Activated CD8-positive, alpha-beta T cell treated with anti-CD3 and anti-CD28 coated beads for 36 hours (primary cell): ENCODE measurements around the gene SVIL. TPM values are rescaled to one million over a fixed set of nuclear protein-coding genes. Genes with fewer than 3 reads are reported as not detected.
"Not testable (repeated sequence)": the region's sequence is repeated elsewhere in the genome, so short reads cannot be mapped to it uniquely, and the experiment has no call there.

Experiments used
- ATAC-seq: fragments of 200-7000 bp; cut with Tn5 transposase; one replicate; pipeline ENCODE4 v1.10.0; 2021; ENCODE audit warnings: mild to moderate bottlenecking, moderate library complexity
- CTCF ChIA-PET: fragments of 350-600 bp; sonication (Branson Sonifier 250); formaldehyde crosslinking; loops from one replicate; lab custom pipeline; 2021; ENCODE audit warnings: antibody characterized with exemption; lab: Charles Lee
- POLR2A ChIA-PET: fragments of 350-600 bp; sonication (Branson Sonifier 250); formaldehyde crosslinking; loops from one replicate; lab custom pipeline; 2021; ENCODE audit warnings: antibody characterized with exemption; lab: Charles Lee
- DNase-seq: peaks from one replicate; pipeline ENCODE4 v3.0.0-alpha.2; 2020
- H3K27ac Mint-ChIP-seq: one replicate; pipeline ENCODE4 v1.8.0; 2021; ENCODE audit warnings: mild to moderate bottlenecking, mixed read lengths
- H3K27me3 Mint-ChIP-seq: one replicate; pipeline ENCODE4 v1.8.0; 2021; ENCODE audit warnings: mixed read lengths
- H3K36me3 Mint-ChIP-seq: one replicate; pipeline ENCODE4 v1.8.0; 2021; ENCODE audit warnings: low read depth, mixed read lengths
- H3K4me1 Mint-ChIP-seq: one replicate; pipeline ENCODE4 v1.8.0; 2021; ENCODE audit warnings: low read depth, mixed read lengths
- H3K4me3 Mint-ChIP-seq: one replicate; pipeline ENCODE4 v1.8.0; 2021; ENCODE audit warnings: mild to moderate bottlenecking, moderate library complexity, mixed read lengths
- H3K9me3 Mint-ChIP-seq: one replicate; pipeline ENCODE4 v1.8.0; 2021; ENCODE audit warnings: mixed read lengths
- CTCF ChIP-seq: fragments of 200-600 bp; IDR thresholded peaks from one replicate; pipeline ENCODE4 v1.8.0; 2022; ENCODE audit warnings: antibody characterized with exemption, mild to moderate bottlenecking
- intact Hi-C: fragments of 100-400 bp; cut with micrococcal nuclease; formaldehyde crosslinking; loops from one replicate; pipeline ENCODE4 v1.10.0; 2022
- total RNA-seq, 2 experiments: library from RNA; stranded (reverse); gene quantifications; one replicate each; pipeline ENCODE4 v1.2.3, GENCODE V29; 2021

SVIL gene
- total RNA-seq, 2 experiments from 2014 or later: 7.9 to 8.9 TPM

GRCh38 chr10:29618341-29619171, 16.2 kb downstream of the SVIL start:
- no peaks in the 10 kb centered on the region for H3K36me3 Mint-ChIP-seq
- no peaks in the 10 kb centered on the region for H3K9me3 Mint-ChIP-seq
- ChIA-PET POLR2A (interaction anchor here (0.8 kb wide), 1 partner anchor 27 kb away, joined by 4 read pairs; no protein-coding TSS in a partner anchor), CTCF (interaction anchor here (0.6 to 1.0 kb wide), 3 partner anchors 9 to 495 kb away, joined by 3 read pairs; no protein-coding TSS in a partner anchor)
- no peak overlapping the region for H3K27ac Mint-ChIP-seq
- ATAC-seq: no peak
- TF ChIP-seq CTCF: no peak
- H3K4me1 Mint-ChIP-seq: no peaks in the 10 kb centered on the region
- no peaks in the 10 kb centered on the region for H3K27me3 Mint-ChIP-seq
- no peak overlapping the region for H3K4me3 Mint-ChIP-seq
- DNase-seq: no peak
- intact Hi-C loops: no loop called here

- Mint-ChIP-seq H3K27me3 (no peaks in the 10 kb centered on the region), H3K4me3 (no peak overlapping the region), H3K27ac (no peak overlapping the region), H3K4me1 (no peaks in the 10 kb centered on the region), H3K36me3 (no peaks in the 10 kb centered on the region), H3K9me3 (no peaks in the 10 kb centered on the region)
- TF ChIP-seq CTCF: no peak
- no peak for DNase-seq
- ATAC-seq: no peak
- intact Hi-C loops: no loop called here
- ChIA-PET POLR2A (no interaction called here), CTCF (interaction anchor here (0.6 to 1.2 kb wide), 3 partner anchors 10 to 496 kb away, joined by 3 to 4 read pairs (median 3); no protein-coding TSS in a partner anchor)
These were observed 16.9 kb downstream of the SVIL start for GRCh38 chr10:29617880-29618340.

- TF ChIP-seq CTCF: no peak
- Mint-ChIP-seq H3K27me3 (no peaks in the 10 kb centered on the region), H3K4me3 (no peak overlapping the region), H3K9me3 (no peaks in the 10 kb centered on the region), H3K36me3 (no peaks in the 10 kb centered on the region), H3K4me1 (no peaks in the 10 kb centered on the region), H3K27ac (no peak overlapping the region)
- CTCF ChIA-PET: no interaction called here
- POLR2A ChIA-PET: no interaction called here
- ATAC-seq (no peak), DNase-seq (no peak)
- intact Hi-C loops: no loop called here
These were observed 18.2 kb downstream of the SVIL start for GRCh38 chr10:29616542-29616941.

- Mint-ChIP-seq H3K27me3 (no peaks in the 10 kb centered on the region), H3K27ac (no peak overlapping the region), H3K36me3 (peaks cover under 1% of the 10 kb centered on the region), H3K4me1 (no peaks in the 10 kb centered on the region), H3K4me3 (no peak overlapping the region), H3K9me3 (no peaks in the 10 kb centered on the region)
- ATAC-seq (no peak), DNase-seq (no peak)
- intact Hi-C loops: no loop called here
- ChIA-PET CTCF (no interaction called here), POLR2A (no interaction called here)
- TF ChIP-seq CTCF: no peak
These were observed 19.6 kb downstream of the SVIL start for GRCh38 chr10:29615195-29615594.

GRCh38 chr10:29614289-29614688, 20.5 kb downstream of the SVIL start:
- H3K9me3 Mint-ChIP-seq, H3K36me3 Mint-ChIP-seq, POLR2A ChIA-PET, H3K27ac Mint-ChIP-seq, ATAC-seq, intact Hi-C loops, CTCF ChIA-PET, H3K4me3 Mint-ChIP-seq, H3K27me3 Mint-ChIP-seq, DNase-seq, H3K4me1 Mint-ChIP-seq: not testable (repeated sequence)
